Right atrium auricular region (tissue), 2 donors: ENCODE results near the gene FAM187B. TPM values are rescaled to one million over a fixed set of nuclear protein-coding genes. Genes with fewer than 3 reads are reported as not detected.

ENCODE experiments used
- DNase-seq: peaks from one replicate; pipeline ENCODE4 v3.0.0-alpha.2; 2019; ENCODE audit warnings: low spot score
- H3K27ac ChIP-seq, 2 donors: fragments of 200-600 bp; sonication (generic); 1 replicate in 1 of 2; 2 replicates in 1 of 2; pipeline ENCODE4 v1.5.1; 2016 to 2019
- H3K27me3 ChIP-seq, 2 donors: fragments of 200-600 bp; sonication (generic); one replicate each; pipeline versions ENCODE4 v1.5.1 to v1.6.0; 2017 to 2019
- H3K36me3 ChIP-seq: fragments of 200-600 bp; sonication (generic); one replicate; pipeline ENCODE4 v1.5.1; 2016
- H3K4me1 ChIP-seq, 2 donors: fragments of 200-600 bp; sonication (generic); one replicate each; pipeline versions ENCODE4 v1.5.1 to v1.6.0; 2017 to 2019
- H3K4me3 ChIP-seq, 2 donors: fragments of 200-600 bp; sonication (generic); 1 replicate in 1 of 2; 2 replicates in 1 of 2; pipeline ENCODE4 v1.5.1; 2017 to 2019; ENCODE audit warnings: mild to moderate bottlenecking in 1 of 2, moderate library complexity in 1 of 2
- H3K9me3 ChIP-seq, 2 donors: fragments of 200-600 bp; sonication (generic); one replicate each; pipeline ENCODE4 v1.5.1; 2019
- total RNA-seq, 2 donors: library from RNA; depleted of rRNA; stranded (reverse); fragments of >200 nt; gene quantifications; one replicate each; pipeline ENCODE4 v1.1.0, GENCODE V29; 2016
- TF ChIP-seq, protein P1 (sequence below), 2 donors: fragments of 200-600 bp; sonication (generic); IDR thresholded peaks; one replicate each; pipeline ENCODE4 v1.5.1; 2019; ENCODE audit warnings: antibody characterized with exemption in 2 of 2

Gene FAM187B
- total RNA-seq, 2 donors from 2014 or later = not detected

DNA sequence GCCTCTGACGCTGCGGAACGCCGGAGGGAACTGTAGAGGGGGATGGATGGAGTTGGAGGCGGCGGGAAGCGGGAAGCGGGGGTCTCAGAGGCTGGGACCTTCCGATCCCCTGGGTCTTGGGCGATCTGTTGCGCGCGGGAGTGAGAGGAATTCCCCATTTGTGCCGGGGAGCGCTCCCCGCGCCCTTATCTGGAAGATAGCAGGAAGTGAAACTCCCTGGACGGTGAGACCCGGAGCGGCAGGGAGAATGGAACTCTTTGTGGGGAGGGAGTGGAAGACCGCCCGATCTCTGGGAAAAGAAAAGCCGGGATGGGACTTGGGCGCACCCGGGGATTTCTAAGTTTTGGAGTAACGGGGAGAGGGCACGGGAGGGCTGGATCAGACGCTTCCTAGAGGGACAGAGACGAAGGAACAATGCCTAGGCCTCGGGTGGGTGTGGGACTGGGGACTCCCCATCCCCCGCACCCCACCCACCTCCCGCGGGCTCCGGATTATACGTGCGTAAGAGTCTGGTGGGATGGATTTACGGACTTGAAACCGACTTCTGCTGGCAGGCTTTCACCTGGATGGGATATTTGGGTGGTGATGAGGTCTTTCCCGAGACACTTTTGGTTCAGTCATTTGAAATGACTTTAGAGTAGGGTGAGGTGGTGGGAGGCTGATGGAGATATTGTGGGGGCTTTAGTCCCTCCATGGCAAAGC is 20.8 kb upstream of the FAM187B start:
- peak; percentile 32 for DNase-seq
- H3K36me3 ChIP-seq = no peaks in the 10 kb centered on the region
- H3K4me3 ChIP-seq = peak overlapping the region; percentile 40 to 56
- H3K9me3 ChIP-seq = no peaks in the 10 kb centered on the region
- H3K27ac ChIP-seq = peak overlapping the region; percentile 61
- peaks cover 0 to 25% of the 10 kb centered on the region in 2 donors for H3K4me1 ChIP-seq
- TF ChIP-seq, protein P1, sequence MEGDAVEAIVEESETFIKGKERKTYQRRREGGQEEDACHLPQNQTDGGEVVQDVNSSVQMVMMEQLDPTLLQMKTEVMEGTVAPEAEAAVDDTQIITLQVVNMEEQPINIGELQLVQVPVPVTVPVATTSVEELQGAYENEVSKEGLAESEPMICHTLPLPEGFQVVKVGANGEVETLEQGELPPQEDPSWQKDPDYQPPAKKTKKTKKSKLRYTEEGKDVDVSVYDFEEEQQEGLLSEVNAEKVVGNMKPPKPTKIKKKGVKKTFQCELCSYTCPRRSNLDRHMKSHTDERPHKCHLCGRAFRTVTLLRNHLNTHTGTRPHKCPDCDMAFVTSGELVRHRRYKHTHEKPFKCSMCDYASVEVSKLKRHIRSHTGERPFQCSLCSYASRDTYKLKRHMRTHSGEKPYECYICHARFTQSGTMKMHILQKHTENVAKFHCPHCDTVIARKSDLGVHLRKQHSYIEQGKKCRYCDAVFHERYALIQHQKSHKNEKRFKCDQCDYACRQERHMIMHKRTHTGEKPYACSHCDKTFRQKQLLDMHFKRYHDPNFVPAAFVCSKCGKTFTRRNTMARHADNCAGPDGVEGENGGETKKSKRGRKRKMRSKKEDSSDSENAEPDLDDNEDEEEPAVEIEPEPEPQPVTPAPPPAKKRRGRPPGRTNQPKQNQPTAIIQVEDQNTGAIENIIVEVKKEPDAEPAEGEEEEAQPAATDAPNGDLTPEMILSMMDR (IDR thresholded peaks at IDR 0.05) = no peak
- peaks cover 0 to 5% of the 10 kb centered on the region in 2 donors for H3K27me3 ChIP-seq

DNA sequence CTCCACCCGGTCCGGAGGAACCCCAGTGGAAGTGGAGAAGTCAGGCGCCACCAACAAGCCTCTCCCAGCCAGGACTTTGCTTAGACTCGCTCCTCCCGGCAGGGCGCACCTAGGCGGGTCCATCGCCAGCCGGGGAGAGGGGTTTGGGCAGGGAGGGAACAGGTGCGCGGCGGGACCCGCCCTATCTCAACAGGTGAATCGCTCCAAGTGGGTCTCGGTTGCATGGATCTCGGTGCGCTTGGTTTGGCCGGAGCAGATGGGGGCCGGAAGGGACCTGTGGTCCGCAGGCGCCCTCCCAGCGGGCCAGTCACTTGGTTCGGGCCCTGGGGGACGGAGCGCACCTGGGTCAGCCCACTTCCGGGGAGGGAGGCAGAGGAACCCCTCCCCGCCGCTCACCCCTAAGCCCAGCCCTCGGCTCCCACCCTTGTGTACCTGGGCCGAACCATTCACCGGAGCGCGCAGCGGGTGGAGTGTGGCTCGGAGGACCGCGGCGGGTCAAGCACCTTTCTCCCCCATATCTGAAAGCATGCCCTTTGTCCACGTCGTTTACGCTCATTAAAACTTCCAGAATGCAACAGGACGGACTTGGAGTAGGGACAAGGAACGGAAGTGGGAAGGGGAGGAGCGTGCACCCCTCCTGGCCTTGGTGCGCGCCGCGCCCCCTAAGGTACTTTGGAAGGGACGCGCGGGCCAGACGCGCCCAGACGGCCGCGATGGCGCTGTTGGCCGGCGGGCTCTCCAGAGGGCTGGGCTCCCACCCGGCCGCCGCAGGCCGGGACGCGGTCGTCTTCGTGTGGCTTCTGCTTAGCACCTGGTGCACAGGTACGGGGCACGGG is 20.0 kb upstream of the FAM187B start, which contains the start of gene LSR:
Gene LSR (plus strand): TSS at position 693 of the 836 bp plus-strand sequence. CDS start 21 bp downstream, at position 714.
- Histone ChIP-seq H3K4me3 (peak within 1 kb of the TSS; percentile 40 to 56), H3K4me1 (peaks cover 0 to 25% of the 10 kb centered on the region in 2 donors), H3K27me3 (peaks cover 0 to 5% of the 10 kb centered on the region in 2 donors), H3K27ac (peak within 1 kb of the TSS; percentile 61), H3K36me3 (no peaks in the 10 kb centered on the region), H3K9me3 (no peaks in the 10 kb centered on the region)
- TF ChIP-seq, protein P1 (IDR thresholded peaks at IDR 0.05) = no peak
- peak; percentile 56 for DNase-seq

DNA sequence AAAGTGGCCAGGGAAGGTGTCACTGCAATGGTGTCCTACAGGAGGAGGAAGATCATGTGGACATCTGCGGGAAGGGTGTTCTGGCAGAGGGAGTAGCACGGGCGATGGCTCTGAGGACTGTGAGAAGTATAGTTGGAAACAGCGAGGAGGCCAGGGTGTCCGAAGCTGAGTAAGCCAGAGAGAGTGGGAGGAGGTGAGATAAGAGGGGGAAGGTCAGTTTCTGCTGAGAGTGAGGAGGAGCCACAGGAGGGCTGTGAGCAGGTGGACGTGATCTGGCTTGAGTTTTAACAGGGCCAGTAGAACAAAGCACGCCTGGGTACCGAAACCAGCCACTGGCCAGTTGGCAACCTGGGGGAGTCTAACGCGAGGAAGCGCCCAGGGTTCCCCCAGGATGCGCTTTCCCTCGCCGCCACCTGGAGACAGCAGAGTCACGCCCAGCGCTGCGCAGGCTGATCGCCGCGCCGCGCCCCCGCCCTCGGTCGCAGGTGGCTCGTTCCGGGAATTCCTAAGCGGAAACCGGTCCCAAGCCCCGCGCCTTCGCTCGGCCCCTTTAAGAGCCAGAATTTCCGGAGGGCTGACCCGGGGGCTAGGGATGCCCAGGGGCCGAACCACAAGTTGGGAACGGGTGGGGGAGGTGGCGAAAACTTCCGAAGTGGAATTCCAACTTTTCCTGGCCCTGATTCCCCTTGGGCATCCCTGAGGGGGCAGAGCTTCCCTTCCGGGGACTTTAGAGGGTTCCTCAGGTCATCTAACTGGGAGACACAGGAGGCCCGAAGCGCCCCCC is 19.2 kb upstream of the FAM187B start:
- peaks cover 0 to 5% of the 10 kb centered on the region in 2 donors for H3K27me3 ChIP-seq
- peak overlapping the region; percentile 40 to 56 for H3K4me3 ChIP-seq
- H3K9me3 ChIP-seq = no peaks in the 10 kb centered on the region
- H3K27ac ChIP-seq = peak overlapping the region; percentile 61
- DNase-seq = peak; percentile 59
- TF ChIP-seq, protein P1 (IDR thresholded peaks at IDR 0.05) = peak in 1 of 2 donors; percentile 62
- peaks cover 0 to 25% of the 10 kb centered on the region in 2 donors for H3K4me1 ChIP-seq
- no peaks in the 10 kb centered on the region for H3K36me3 ChIP-seq

DNA sequence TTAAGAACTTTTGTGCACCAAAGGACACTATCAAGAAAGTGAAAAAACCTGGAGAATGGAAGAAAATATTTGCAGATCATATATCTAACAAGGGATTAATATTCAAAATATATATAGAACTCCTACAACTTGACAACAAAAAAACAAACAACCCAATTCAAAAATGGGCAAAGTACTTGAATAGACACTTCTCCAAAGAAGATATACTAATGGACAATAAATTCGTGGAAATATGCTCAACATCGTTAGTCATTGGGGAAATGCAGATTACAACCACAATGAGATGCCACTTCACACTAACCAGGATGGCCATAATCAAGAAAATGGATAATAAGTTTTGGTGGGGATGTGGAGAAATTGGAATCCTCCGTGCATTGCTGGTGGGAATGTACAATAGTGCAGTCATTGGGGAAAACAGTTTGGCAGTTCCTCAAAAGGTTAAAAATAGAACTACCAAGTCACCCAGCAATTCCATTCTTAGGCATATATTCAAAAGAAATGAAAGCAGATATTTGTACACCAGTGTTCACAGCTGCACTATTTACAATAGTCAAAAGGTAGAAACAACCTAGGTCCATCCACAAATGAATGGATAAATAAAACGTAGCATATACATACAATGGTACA is 18.0 kb upstream of the FAM187B start:
- Histone ChIP-seq H3K4me3 (no peak overlapping the region), H3K4me1 (peaks cover 0 to 25% of the 10 kb centered on the region in 2 donors), H3K27me3 (peaks cover 0 to 5% of the 10 kb centered on the region in 2 donors), H3K27ac (no peak overlapping the region), H3K9me3 (peaks cover 0 to under 1% of the 10 kb centered on the region in 2 donors), H3K36me3 (no peaks in the 10 kb centered on the region)
- no peak for DNase-seq
- TF ChIP-seq, protein P1 (IDR thresholded peaks at IDR 0.05) = no peak

DNA sequence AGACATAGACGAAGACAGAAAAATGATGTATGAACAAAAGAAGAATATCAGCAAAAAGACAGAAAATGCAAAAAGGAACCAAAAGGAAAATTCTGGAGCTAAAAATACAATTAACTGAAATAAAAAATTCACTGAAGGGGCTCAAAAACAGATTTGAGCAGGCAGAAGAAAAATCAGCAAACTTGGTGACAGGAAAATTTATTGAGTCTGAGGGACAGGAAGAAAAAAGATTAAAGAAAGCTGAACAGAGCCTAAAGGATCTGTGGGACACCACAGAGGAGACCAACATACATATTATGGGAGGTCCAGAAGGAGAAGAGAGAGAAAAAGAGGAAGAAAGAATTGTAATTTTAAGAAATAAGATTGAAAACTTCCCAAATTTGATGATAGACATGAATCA is 12.9 kb upstream of the FAM187B start:
- no peaks in the 10 kb centered on the region for H3K36me3 ChIP-seq
- no peak for DNase-seq
- H3K4me3 ChIP-seq = no peak overlapping the region
- TF ChIP-seq, protein P1 (IDR thresholded peaks at IDR 0.05) = no peak
- H3K4me1 ChIP-seq = no peaks in the 10 kb centered on the region
- peaks cover 7 to 11% of the 10 kb centered on the region in 2 donors for H3K9me3 ChIP-seq
- no peak overlapping the region for H3K27ac ChIP-seq
- H3K27me3 ChIP-seq = no peaks in the 10 kb centered on the region
